ENCODE results near the gene CKMT2.

Gene CKMT2

DNA sequence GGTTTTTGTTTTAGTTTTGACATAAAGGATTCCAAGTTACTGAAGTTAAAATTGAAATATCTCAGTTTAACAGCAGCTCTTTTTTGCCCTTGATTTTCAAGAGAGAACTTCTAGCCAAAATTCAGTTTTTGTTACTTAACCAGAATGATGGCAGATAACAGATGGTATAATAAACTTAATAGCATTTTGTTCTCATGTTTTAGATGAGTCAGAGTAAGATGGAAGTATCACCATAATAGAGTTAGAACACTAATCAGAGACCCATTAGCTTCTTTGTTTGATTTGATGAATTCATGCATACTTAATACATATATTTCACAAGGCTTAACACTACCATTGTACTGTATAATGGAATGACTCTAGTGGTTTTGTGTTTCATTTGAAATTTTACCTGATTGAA lies 80.2 kb downstream of the CKMT2 start:
- ATAC-seq: no peak

DNA sequence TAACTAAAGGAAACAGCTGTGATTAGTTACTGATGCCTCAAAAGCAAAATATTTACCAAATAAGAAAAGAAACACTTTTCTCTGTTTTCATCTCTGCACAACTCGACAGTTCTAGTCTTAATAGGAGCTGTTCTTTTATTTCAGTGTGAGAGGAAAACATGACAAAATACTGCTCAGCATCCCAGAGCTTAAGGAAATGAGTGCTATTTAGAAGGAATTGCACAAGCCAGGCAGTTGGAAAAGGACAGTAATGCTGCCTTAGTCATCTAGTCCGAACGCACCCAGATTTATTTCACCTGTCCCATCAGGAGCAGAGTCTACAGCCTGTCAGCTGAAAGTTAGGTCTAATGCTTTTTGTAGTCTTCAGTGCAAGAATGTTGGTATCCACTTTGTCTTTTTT lies 80.6 kb downstream of the CKMT2 start:
- no peak for ATAC-seq

DNA sequence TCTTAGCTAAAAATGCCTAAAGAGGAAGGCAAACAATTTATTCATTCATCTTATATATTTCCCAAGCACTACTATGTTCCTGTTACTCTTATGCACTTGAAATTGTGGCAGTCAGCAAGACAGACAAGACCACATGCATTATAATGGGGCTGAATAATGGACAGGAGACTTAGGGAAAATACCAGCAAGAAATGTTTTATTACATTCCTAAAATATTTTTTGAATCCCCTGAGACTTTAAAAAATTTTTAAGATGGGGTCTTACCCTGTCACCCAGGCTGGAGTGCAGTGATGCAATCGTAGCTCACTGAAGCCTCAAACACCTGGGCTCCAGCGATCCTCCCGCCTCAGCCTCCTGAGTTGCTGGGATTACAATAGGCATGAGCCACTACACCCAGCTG lies 81.5 kb downstream of the CKMT2 start:
- ATAC-seq: no peak

- no peak for ATAC-seq
These were observed 82.2 kb downstream of the CKMT2 start for GRCh38 chr5:81315336-81315735.

GRCh38 chr5:81315830-81316229 lies 82.7 kb downstream of the CKMT2 start:
- no peak for ATAC-seq

All from activated CD4-positive, CD25-positive, alpha-beta regulatory T cell treated with anti-CD3 and anti-CD28 coated beads, Interleukin-2, amount 50 U/mL, for 24 hours (primary cell).